Cardiac atrium fibroblast (primary cell): ENCODE measurements around the gene ZNF682. TPM values are rescaled to one million over a fixed set of nuclear protein-coding genes. Genes with fewer than 3 reads are reported as not detected.

Experiments
- total RNA-seq: library from RNA; depleted of rRNA; stranded (reverse); fragments of >200 nt; gene quantifications from 2 replicates; pipeline ENCODE4 v1.2.3, GENCODE V29; 2015

ZNF682 gene
- total RNA-seq, result 0.97 and 1.6 TPM in 2 replicates

GRCh38 chr19:20039203-20039723, at the start of gene ZNF682:
TSS of gene ZNF682 (minus strand) at chr19:20039505. CDS start at chr19:20039345, 160 bp downstream.

GRCh38 chr19:20077791-20078463, 38.6 kb upstream of the ZNF682 start, which contains the start of gene ZNF90:
TSS of gene ZNF90 (plus strand) at chr19:20078000. CDS start at chr19:20078133, 133 bp downstream.

Other genes with a start within 250 kb of the ZNF682 start
- gene ZNF506, start 217.8 kb downstream of the ZNF682 start, total RNA-seq, result 11.2 and 15.2 TPM in 2 replicates
- 2.3 and 3.2 TPM in 2 replicates for gene ZNF253, start 173.6 kb downstream of the ZNF682 start, total RNA-seq
- gene ZNF93, start 138.6 kb downstream of the ZNF682 start, total RNA-seq, result 2.1 and 5.4 TPM in 2 replicates
- 0.16 TPM in 1 of 2 replicates, not detected in the other for gene ZNF90, start 38.5 kb upstream of the ZNF682 start, total RNA-seq
- 3.7 and 4.5 TPM in 2 replicates for gene ZNF486, start 127.7 kb upstream of the ZNF682 start, total RNA-seq